ENCODE measurements around the gene PPP2R2B.

DNA sequence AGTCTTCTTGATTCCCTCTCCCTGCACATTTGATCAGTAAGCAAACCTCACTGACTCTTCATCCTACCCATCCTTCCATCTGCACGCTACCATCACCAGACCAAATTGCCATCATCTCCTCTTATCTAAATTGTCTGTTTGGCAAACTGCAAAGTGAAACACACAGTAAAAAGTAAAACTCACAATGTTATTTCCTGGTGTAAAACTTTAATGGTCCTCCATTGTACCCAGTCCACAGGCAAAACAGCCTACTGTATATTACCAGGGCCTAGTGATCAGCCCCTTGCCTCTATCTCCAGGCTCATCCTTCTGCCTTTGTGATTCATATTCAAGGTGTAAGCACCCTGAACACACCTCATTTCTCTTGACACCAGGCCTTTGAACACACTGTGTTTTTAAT is 279.3 kb downstream of the PPP2R2B start:
- TF ChIP-seq, protein P1, sequence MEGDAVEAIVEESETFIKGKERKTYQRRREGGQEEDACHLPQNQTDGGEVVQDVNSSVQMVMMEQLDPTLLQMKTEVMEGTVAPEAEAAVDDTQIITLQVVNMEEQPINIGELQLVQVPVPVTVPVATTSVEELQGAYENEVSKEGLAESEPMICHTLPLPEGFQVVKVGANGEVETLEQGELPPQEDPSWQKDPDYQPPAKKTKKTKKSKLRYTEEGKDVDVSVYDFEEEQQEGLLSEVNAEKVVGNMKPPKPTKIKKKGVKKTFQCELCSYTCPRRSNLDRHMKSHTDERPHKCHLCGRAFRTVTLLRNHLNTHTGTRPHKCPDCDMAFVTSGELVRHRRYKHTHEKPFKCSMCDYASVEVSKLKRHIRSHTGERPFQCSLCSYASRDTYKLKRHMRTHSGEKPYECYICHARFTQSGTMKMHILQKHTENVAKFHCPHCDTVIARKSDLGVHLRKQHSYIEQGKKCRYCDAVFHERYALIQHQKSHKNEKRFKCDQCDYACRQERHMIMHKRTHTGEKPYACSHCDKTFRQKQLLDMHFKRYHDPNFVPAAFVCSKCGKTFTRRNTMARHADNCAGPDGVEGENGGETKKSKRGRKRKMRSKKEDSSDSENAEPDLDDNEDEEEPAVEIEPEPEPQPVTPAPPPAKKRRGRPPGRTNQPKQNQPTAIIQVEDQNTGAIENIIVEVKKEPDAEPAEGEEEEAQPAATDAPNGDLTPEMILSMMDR (IDR thresholded peaks at IDR 0.05; ENCODE audit: extremely low read depth in 1 of 2, insufficient read depth in 1 of 2, low read depth in 1 of 2, low read length in 2 of 2), result no peak
- TF ChIP-seq GATA2 (IDR thresholded peaks at IDR 0.05; ENCODE audit: insufficient read depth, insufficient read length, low read depth, low read length), result no peak
- no peak for TF ChIP-seq MYC (IDR thresholded peaks at IDR 0.05; ENCODE audit: low read depth, low read length)
- TF ChIP-seq POLR2AphosphoS5 (IDR thresholded peaks at IDR 0.05; ENCODE audit: insufficient read depth, low read depth, low read length), result no peak
